Neural cell (in vitro differentiated cells): ENCODE results near the gene DDX5.

Source experiments
- CTCF ChIP-seq: fragments of 450-650 bp; IDR thresholded peaks from 2 replicates; pipeline ENCODE4 v1.5.1; 2014; ENCODE audit warnings: antibody characterized with exemption, mild to moderate bottlenecking, moderate library complexity; ENCODE audit not compliant: poor library complexity, severe bottlenecking
- TAF1 ChIP-seq: IDR thresholded peaks from 2 replicates; pipeline ENCODE4 v1.6.1; 2012; ENCODE audit warnings: low read depth

GRCh38 chr17:64529221-64529620 lies 23.1 kb upstream of the DDX5 start:
- TF ChIP-seq TAF1 = no peak
- TF ChIP-seq CTCF = no peak
